Nephron progenitor cell (in vitro differentiated cells): ENCODE results near the gene PTPRU.

Experiments
- DNase-seq: peaks from one replicate; pipeline ENCODE4 v3.0.0; 2021
- H3K27ac Mint-ChIP-seq: 2 replicates; pipeline ENCODE4 v1.8.0; 2021; ENCODE audit warnings: mild to moderate bottlenecking, moderate library complexity, mixed read lengths
- H3K27me3 Mint-ChIP-seq: 2 replicates; pipeline ENCODE4 v1.8.0; 2021; ENCODE audit warnings: mild to moderate bottlenecking, low read depth, mixed read lengths; ENCODE audit not compliant: poor library complexity
- H3K36me3 Mint-ChIP-seq: 2 replicates; pipeline ENCODE4 v1.8.0; 2021; ENCODE audit warnings: low read depth, mixed read lengths
- H3K4me1 Mint-ChIP-seq: 2 replicates; pipeline ENCODE4 v1.8.0; 2021; ENCODE audit warnings: mixed read lengths
- H3K4me3 Mint-ChIP-seq: 2 replicates; pipeline ENCODE4 v1.8.0; 2021; ENCODE audit warnings: mild to moderate bottlenecking, moderate library complexity, mixed read lengths
- H3K9me3 Mint-ChIP-seq: 2 replicates; pipeline ENCODE4 v1.8.0; 2021; ENCODE audit warnings: mild to moderate bottlenecking, moderate library complexity, mixed read lengths
- TF ChIP-seq, protein P1 (sequence below): fragments of 200-600 bp; sonication (generic); IDR thresholded peaks from 2 replicates; pipeline ENCODE4 v1.5.0; 2021; ENCODE audit warnings: antibody characterized with exemption

Gene PTPRU

DNA sequence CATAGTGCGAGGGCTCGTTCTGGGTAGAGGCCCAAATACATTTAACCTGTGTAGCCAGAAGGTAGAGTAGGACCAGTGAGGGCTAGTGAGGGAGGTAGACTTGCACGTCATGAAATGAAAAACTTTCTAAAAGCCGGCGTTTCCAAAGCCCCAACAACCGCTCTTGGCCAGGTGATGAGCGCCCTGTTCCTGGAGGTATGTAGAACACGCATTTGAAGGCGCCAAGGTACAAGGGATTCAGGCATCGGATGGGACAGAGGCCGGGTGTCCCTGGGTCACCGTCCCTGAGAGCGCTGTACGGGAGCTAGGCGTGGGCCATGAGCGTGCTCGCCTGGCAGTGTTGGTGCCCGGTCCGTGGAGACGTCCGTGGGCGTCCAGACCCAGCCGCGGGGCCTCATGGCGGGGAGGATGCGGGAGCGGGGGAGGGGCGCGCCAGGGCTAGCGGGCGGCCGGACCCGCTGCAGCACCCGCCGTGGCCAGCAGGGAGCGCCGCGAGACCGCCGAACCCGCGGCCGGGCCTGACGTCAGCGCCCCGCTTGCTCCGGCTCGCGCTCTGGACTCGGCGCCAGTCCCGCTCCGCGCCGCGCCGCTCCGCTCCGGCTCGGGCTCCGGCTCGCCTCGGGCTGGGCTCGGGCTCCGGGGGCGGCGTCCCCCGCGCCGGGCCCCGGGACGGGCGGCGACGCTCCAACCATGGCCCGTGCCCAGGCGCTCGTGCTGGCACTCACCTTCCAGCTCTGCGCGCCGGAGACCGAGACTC lies at the start of gene PTPRU:
Gene PTPRU, plus strand, starts transcription at position 568 of the 757 bp plus-strand sequence. Its CDS starts 123 bp downstream, at position 691.
- Mint-ChIP-seq H3K4me1 (peaks cover 58% of the 10 kb centered on the region), H3K27me3 (peaks cover 49% of the 10 kb centered on the region), H3K27ac (peak within 1 kb of the TSS; percentile 81), H3K36me3 (no peaks in the 10 kb centered on the region), H3K4me3 (peak within 1 kb of the TSS; percentile 95), H3K9me3 (no peaks in the 10 kb centered on the region)
- TF ChIP-seq, protein P1, sequence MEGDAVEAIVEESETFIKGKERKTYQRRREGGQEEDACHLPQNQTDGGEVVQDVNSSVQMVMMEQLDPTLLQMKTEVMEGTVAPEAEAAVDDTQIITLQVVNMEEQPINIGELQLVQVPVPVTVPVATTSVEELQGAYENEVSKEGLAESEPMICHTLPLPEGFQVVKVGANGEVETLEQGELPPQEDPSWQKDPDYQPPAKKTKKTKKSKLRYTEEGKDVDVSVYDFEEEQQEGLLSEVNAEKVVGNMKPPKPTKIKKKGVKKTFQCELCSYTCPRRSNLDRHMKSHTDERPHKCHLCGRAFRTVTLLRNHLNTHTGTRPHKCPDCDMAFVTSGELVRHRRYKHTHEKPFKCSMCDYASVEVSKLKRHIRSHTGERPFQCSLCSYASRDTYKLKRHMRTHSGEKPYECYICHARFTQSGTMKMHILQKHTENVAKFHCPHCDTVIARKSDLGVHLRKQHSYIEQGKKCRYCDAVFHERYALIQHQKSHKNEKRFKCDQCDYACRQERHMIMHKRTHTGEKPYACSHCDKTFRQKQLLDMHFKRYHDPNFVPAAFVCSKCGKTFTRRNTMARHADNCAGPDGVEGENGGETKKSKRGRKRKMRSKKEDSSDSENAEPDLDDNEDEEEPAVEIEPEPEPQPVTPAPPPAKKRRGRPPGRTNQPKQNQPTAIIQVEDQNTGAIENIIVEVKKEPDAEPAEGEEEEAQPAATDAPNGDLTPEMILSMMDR = peak; percentile 49
- peak; percentile 96 for DNase-seq

DNA sequence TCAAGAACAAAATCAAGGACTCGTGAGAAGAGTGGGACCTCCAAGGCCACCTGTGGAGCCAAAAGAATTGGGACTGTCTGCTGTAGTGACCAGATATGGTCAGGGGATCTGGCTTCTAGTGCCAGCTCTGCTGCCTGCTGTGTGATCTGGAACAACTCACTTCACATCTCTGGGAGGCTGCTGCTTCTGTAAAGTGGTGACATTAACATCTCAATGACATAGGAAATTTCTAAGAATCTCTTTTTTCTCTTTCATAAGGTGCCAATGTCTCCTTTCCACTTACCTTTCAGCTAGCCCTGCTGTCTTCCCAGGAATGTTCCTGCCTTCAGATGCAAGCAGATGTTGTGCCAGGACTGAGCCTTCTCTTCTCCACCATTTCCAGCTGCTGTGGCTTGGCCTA lies 49.6 kb upstream of the PTPRU start:
- peaks cover 18% of the 10 kb centered on the region for H3K36me3 Mint-ChIP-seq
- TF ChIP-seq, protein P1 = no peak
- H3K27ac Mint-ChIP-seq = peak overlapping the region; percentile 4

DNA sequence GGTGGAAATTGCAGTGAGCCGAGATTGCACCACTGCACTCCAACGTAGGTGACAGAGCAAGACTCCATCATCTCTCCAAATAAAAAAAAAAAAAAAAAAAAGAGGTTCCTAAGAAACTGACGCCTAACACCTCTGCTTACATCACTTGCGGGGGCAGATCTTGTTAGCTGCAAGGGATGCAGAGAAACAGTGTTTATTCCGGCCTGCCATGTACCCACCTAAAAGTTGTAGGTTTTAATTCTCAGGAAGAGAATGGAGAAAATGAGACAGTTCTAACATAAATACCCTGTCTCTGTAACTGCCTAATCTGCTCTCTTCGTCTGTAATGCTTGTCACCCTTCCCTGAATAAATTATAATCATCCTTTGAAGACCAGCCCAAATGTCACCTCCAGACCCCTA lies 45.6 kb upstream of the PTPRU start:
- peaks cover 54% of the 10 kb centered on the region for H3K36me3 Mint-ChIP-seq
- no peak overlapping the region for H3K27ac Mint-ChIP-seq

More for the DNA sequence above, 49.6 kb upstream of the PTPRU start:
- no peak for DNase-seq
- H3K9me3 Mint-ChIP-seq = peaks cover 6% of the 10 kb centered on the region
- peaks cover 6% of the 10 kb centered on the region for H3K4me1 Mint-ChIP-seq
- H3K4me3 Mint-ChIP-seq = no peak overlapping the region
- no peaks in the 10 kb centered on the region for H3K27me3 Mint-ChIP-seq

DNA sequence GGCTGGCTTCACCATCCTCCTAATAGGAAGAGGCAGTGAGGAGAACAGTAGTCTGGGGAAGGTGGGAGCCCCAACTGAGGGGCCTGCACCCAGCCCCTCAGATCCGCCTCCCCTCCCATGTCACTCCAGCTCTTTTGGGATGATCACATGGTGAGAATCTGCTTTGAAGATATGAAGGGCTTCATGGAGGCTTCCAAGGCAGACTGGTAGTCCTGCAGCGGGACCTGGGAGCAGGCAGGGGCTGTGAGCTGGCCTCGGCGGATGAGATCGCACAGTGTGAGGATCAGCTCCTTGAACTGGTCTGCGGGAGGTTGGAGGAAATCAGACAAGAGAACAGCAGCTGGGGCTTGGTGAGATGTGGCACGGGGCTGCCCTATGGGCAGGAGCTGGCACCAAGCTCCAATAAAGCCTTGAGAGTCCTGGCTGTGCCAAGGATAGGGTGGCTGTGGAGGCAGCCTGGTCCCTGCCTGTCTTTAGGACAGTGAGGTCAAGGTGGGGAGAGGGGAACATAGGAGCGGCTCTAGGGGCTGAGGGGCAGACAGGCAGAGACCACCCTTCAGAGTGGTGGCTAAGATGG lies 42.4 kb upstream of the PTPRU start:
- H3K4me1 Mint-ChIP-seq = no peaks in the 10 kb centered on the region
- peaks cover 6% of the 10 kb centered on the region for H3K9me3 Mint-ChIP-seq
- peaks cover 55% of the 10 kb centered on the region for H3K36me3 Mint-ChIP-seq
- H3K4me3 Mint-ChIP-seq = no peak overlapping the region
- DNase-seq = no peak
- H3K27me3 Mint-ChIP-seq = no peaks in the 10 kb centered on the region
- TF ChIP-seq, protein P1 = no peak
- peak overlapping the region; percentile 45 for H3K27ac Mint-ChIP-seq

More for the DNA sequence above, 45.6 kb upstream of the PTPRU start:
- Mint-ChIP-seq H3K27me3 (no peaks in the 10 kb centered on the region), H3K9me3 (peaks cover 6% of the 10 kb centered on the region), H3K4me1 (no peaks in the 10 kb centered on the region), H3K4me3 (no peak overlapping the region)
- no peak for DNase-seq
- TF ChIP-seq, protein P1 = no peak

DNA sequence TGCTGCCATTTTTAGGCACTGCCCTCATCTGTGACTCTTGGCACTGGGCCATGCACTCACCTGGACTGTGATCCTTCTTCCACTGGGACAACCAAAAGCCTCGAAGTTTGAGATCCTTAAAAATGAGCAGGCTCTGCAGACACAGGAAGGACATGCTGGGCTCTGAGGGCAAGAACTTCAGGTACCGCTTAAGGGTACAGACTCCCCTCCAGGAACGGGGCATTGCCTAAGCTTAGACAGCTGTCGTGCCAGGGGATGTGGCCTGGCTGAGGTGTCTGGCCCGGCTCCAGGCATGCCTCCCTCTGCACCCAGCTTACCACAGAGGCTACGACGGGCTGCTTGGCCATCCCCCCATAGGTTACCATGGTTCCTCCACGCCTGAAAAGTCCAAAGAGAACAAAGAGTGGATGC lies 40.4 kb upstream of the PTPRU start:
- no peak for DNase-seq
- Mint-ChIP-seq H3K36me3 (peaks cover 51% of the 10 kb centered on the region), H3K4me1 (no peaks in the 10 kb centered on the region), H3K27ac (no peak overlapping the region), H3K9me3 (peaks cover 4% of the 10 kb centered on the region), H3K4me3 (no peak overlapping the region), H3K27me3 (no peaks in the 10 kb centered on the region)
- TF ChIP-seq, protein P1 = no peak
